ENCODE data around the gene LSS.
"Not testable (repeated sequence)": the region's sequence is repeated elsewhere in the genome, so short reads cannot be mapped to it uniquely, and the experiment has no call there.

The LSS gene

GRCh38 chr21:46184625-46185555 lies 43.7 kb downstream of the LSS start:
- FAIRE-seq, result peak; percentile 98

- no peak for FAIRE-seq
Measured at GRCh38 chr21:46183910-46184624, 44.5 kb downstream of the LSS start, which contains the start of gene SPATC1L. Gene SPATC1L (minus strand): TSS chr21:46184459. CDS start chr21:46182816, 1,643 bp downstream.

GRCh38 chr21:46183337-46183909 lies 45.2 kb downstream of the LSS start:
- not testable (repeated sequence) for FAIRE-seq

- no peak for FAIRE-seq
Measured at GRCh38 chr21:46182548-46183336, 45.8 kb downstream of the LSS start.

- no peak for FAIRE-seq
Measured at GRCh38 chr21:46181953-46182547, 46.5 kb downstream of the LSS start.

GRCh38 chr21:46181436-46181835 lies 47.1 kb downstream of the LSS start:
- no peak for FAIRE-seq

- FAIRE-seq, result no peak
Measured at GRCh38 chr21:46180778-46181391, 47.7 kb downstream of the LSS start.

GRCh38 chr21:46180079-46180722 lies 48.4 kb downstream of the LSS start:
- FAIRE-seq, result no peak

GRCh38 chr21:46179708-46180078 lies 48.9 kb downstream of the LSS start:
- FAIRE-seq, result no peak

GRCh38 chr21:46178961-46179360 lies 49.6 kb downstream of the LSS start:
- FAIRE-seq, result no peak

GRCh38 chr21:46176443-46177129 lies 52.0 kb downstream of the LSS start:
- FAIRE-seq, result not testable (repeated sequence)

- FAIRE-seq, result no peak
Measured at GRCh38 chr21:46173573-46173972, 55.0 kb downstream of the LSS start.

GRCh38 chr21:46172863-46173528 lies 55.6 kb downstream of the LSS start:
- no peak for FAIRE-seq

GRCh38 chr21:46171996-46172862 lies 56.3 kb downstream of the LSS start:
- FAIRE-seq, result no peak

GRCh38 chr21:46171585-46171984 lies 57.0 kb downstream of the LSS start:
- no peak for FAIRE-seq

- FAIRE-seq, result not testable (repeated sequence)
Measured at GRCh38 chr21:46170436-46171193, 58.0 kb downstream of the LSS start.

GRCh38 chr21:46168659-46169386 lies 59.8 kb downstream of the LSS start:
- FAIRE-seq, result no peak

All from endometrium (tissue), 2 donors.